Measurements from ENCODE around the gene SLC37A1.
A peak's percentile ranks its signal among the peaks of the same experiment; 100 is the strongest.

SLC37A1 gene

DNA sequence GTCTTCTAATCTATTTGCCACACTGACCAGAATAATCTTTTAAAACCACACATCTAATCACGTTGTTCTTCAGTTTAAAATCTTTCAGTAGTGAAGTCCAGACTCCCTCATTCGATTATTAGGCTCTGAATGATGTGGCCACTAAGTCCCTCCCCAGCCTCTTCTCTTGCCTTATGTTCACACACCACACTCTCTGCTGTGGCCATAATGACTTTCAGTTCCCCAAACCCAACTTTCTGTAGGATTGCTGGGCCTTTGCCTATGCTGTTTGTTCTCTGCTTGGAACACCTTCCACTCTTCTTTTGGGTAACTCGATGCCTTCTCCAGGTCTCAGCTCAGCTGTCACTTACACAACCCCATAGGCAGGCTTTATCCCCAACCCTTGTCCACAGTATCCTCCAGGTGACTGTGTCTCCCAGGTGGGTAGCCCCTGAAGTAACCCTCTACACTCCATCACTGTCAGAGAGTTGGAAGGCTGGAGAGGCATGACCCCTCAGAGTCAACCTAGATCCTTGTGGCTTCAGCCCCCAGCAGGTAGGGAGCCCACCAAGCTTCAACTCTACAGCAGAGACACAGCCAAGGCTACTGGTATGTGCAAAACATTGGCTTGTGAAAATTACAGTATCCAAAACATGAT lies 8.4 kb upstream of the SLC37A1 start:
- DNase-seq (ENCODE audit: low read depth in 2 of 3, low spot score in 1 of 3), result no peak

DNA sequence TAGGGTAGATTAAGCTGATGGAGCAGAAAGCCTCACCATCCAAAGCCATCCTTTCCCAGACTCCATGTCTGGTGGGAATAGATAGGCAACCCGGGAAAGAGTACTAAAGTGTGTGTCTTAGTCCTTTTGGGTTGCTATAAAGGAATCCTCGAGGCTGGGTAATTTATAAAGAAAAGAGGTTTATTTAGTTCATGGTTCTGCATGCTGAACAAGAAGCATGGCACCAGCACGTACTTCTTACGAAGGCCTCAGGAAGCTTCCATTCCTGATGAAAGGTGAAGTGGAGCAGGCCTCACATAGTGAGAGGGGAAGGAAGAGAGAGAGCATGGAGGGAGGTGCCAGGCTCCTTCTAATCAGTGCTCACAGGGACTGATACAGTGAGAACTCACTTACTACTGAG lies 6.2 kb upstream of the SLC37A1 start:
- DNase-seq (ENCODE audit: low read depth in 2 of 3, low spot score in 1 of 3), result no peak

DNA sequence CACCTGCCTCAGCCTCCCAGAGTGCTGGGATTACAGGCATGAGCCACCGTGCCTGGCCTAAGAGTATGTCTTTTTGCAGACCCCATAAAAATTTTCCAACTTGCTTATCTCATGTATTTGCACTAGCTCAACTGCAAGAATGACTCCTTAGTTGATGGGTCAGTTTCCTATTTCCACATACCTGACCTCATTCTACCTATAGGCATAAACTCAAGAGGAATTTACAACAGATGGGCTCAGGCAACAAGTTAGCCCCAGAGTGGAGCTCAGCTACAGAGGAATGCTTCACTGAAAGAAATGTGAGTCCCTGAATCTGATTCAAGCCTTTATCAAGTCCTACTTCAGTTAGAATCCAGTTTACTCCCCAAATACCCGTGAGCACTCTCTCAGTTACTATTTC lies 5.3 kb upstream of the SLC37A1 start:
- no peak for DNase-seq (ENCODE audit: low read depth in 2 of 3, low spot score in 1 of 3)

GRCh38 chr21:42509244-42509643 lies 4.4 kb upstream of the SLC37A1 start:
- no peak for DNase-seq (ENCODE audit: low read depth in 2 of 3, low spot score in 1 of 3)

DNA sequence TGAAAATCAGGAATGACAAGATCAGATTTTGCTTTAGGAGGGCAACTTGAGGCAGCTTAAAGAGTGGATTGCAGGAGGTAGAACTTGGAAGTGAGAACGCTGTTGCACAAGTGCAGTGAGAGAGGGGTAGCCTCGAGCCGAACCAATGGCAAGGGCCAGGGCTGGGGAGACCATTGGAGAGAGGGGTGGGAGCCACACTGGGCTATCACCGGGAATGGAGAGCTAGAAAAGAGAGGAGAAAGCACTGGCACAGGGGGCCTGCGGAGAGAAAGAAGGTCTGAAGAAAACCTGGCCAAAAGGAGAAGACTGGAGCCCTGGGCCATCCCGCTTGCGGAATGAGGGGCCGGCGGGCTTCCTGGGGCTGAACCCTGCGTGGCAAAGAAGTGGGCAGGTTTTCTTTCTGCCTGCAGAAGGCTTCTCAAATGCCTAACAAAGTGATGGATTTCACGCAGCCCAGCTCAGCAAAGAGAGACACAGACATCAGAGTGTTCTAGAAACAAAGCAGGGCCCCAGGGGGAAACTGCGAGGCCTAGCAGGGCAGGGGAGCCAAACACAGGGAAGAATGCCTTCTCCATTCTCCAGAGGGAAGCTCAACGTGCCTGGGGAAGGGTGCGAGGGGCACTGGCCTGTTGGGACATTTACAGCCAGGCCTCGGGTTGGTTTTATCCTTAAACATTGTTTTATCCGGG lies 1.2 kb upstream of the SLC37A1 start:
- DNase-seq (ENCODE audit: low read depth in 2 of 3, low spot score in 1 of 3), result no peak

GRCh38 chr21:42513985-42514882 lies 582 bp downstream of the SLC37A1 start:
- DNase-seq (ENCODE audit: low read depth in 2 of 3, low spot score in 1 of 3), result peak; percentile 33 to 62 (median 35)

GRCh38 chr21:42514883-42515228 lies 1.2 kb downstream of the SLC37A1 start:
- DNase-seq (ENCODE audit: low read depth in 2 of 3, low spot score in 1 of 3), result no peak

DNA sequence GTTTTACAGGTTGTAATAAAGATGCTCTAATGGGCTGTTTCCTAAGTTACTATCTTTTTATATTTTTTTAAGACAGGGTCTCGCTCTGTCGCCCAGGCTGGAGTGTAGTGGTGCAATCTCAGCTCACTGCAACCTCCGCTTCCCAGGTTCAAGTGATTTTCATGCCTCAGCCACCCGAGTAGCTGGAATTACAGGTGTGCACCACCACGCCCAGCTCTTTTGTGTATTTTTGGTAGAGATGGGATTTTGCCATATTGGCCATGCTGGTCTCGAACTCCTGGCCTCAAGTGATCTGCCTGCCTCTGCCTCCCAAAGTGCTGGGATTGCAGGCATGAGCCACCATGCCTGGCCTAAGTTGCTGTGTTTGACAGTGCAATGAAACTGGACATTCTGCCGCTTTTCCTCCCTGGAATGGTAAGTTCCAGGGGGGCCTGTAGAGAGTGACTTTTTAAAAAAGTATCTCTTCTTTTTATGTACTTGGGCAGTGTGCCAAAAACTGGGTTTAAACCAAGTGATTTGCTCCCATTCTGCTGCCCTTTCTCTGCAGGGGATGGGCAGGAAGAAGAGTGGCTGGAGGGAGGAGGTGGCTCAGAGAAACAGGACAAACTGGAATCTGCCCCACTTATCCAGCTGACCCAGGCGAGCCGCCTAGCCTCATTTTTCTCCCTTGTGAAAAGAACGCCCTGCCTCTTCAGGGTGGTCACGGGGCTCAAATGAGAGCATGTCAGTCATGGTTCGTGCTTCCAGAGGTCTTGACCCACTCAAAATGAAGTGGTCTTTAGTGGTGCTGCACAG lies 2.3 kb downstream of the SLC37A1 start:
- DNase-seq (ENCODE audit: low read depth in 2 of 3, low spot score in 1 of 3), result no peak

- DNase-seq (ENCODE audit: low read depth in 2 of 3, low spot score in 1 of 3), result no peak
These were observed 4.6 kb downstream of the SLC37A1 start for GRCh38 chr21:42518215-42518614.

GRCh38 chr21:42518626-42519025 lies 5.0 kb downstream of the SLC37A1 start:
- DNase-seq (ENCODE audit: low read depth in 2 of 3, low spot score in 1 of 3), result no peak

DNA sequence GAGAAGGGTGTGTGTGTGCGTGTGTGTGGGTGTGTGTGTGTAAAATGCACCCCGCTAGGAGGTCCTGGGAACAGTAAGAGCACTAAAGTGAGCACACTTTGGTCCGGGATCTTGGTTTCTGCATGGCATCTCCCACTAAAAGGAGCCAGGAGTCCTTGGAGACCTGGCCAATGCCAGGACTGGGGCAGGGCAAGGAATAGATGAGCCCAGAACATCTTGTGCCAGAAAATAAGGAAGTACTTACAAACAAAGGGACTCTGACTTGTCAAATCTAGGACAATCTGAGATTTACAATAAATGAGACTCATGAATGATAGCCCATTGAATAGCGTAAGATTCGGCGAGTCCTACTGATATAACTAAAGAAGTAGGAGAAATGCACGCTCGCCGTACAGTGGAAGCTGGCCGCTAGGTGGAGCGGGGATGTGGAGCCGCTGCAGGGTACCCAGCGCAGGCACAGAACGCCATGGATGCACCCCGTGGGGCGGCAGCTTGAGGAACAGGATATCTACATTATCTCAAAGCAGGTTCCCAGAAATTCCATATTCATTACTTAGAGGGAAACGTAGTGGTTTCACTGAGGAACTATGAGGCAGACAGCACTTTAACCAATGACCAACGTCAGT lies 7.1 kb downstream of the SLC37A1 start:
- DNase-seq (ENCODE audit: low read depth in 2 of 3, low spot score in 1 of 3), result no peak

DNA sequence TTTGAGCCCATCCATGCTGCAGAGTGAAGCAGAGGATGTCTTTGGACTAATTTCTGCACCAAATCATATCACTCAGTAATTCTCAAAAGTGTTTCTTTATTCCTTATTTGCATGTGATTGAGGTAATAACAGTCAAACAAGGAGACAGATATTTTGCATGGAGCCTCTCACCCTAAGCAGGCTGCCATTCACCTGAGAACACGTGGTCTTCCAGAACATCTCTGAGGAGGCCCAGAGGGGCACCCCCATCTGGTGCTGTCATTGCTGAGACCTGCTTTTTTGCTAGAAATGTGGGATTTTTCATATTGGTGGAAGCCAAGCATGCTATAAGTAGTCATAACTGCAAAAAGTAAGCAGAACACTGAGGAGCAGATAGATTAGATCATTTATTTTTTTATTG lies 7.7 kb downstream of the SLC37A1 start:
- no peak for DNase-seq (ENCODE audit: low read depth in 2 of 3, low spot score in 1 of 3)

GRCh38 chr21:42521805-42522204 lies 8.2 kb downstream of the SLC37A1 start:
- DNase-seq (ENCODE audit: low read depth in 2 of 3, low spot score in 1 of 3), result no peak

DNA sequence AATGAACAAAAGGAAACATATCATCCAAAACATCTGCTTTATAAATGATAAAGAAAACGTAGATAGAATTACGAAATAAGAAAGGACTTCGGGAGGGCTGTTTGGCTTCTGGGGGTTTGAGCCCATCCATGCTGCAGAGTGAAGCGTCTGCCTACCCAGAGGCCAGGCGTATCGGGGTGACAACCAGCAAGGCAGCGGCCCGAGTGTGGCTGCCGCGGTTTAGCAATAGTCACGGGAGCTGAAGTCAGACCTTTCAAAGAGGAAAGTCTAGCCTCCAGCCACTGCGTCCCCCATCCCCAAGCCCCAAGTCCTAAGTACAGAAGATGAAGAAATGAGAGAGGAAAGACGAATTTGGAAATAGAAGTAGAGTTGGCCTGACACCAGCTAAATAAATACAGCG lies 8.6 kb downstream of the SLC37A1 start:
- DNase-seq (ENCODE audit: low read depth in 2 of 3, low spot score in 1 of 3), result no peak

DNA sequence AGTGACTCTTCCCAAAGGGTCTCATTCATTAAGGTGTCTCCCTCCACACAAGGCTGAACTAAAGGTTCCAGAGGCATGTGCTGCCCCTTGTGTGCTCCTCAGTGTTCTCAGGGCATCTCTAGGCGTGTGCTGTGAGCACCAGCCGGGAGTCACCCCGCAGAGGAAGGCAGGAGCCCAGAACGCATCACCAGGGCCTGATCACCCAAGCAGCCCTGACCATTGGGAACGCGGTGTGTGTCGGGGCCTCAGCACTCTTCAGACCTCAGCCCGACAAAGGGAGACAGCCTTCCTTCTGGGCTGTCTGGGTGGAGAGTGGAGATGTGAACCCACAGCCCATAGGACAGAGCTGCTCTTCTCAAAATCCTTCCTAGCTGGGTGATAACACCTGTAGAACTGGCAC lies 9.1 kb downstream of the SLC37A1 start:
- no peak for DNase-seq (ENCODE audit: low read depth in 2 of 3, low spot score in 1 of 3)

GRCh38 chr21:42523211-42523610 lies 9.6 kb downstream of the SLC37A1 start:
- no peak for DNase-seq (ENCODE audit: low read depth in 2 of 3, low spot score in 1 of 3)

GRCh38 chr21:42523941-42524340 lies 10.3 kb downstream of the SLC37A1 start:
- no peak for DNase-seq (ENCODE audit: low read depth in 2 of 3, low spot score in 1 of 3)

- no peak for DNase-seq (ENCODE audit: low read depth in 2 of 3, low spot score in 1 of 3)
These were observed 10.8 kb downstream of the SLC37A1 start for GRCh38 chr21:42524341-42525028.

- DNase-seq (ENCODE audit: low read depth in 2 of 3, low spot score in 1 of 3), result no peak
These were observed 11.5 kb downstream of the SLC37A1 start for GRCh38 chr21:42525029-42525581.

All from stimulated activated CD4-positive, alpha-beta T cell treated with anti-CD3 and anti-CD28 coated beads, Interleukin-12 subunit alpha, Interleukin-12 subunit beta, amount 100 ng/mL, for 48 hours (primary cell).